GM19468 (cell line): Measurements from ENCODE around the gene TNFAIP2.
"Not testable (repeated sequence)": the region's sequence is repeated elsewhere in the genome, so short reads cannot be mapped to it uniquely, and the experiment has no call there.

ENCODE experiments used
- ATAC-seq: cut with Tn5 transposase; IDR thresholded peaks from one replicate; pipeline ENCODE4 v1.9.1; 2021; ENCODE audit warnings: mild to moderate bottlenecking, moderate library complexity, moderate number of reproducible peaks; ENCODE audit not compliant: unreplicated experiment; ENCODE audit errors: extremely low read depth

The TNFAIP2 gene

DNA sequence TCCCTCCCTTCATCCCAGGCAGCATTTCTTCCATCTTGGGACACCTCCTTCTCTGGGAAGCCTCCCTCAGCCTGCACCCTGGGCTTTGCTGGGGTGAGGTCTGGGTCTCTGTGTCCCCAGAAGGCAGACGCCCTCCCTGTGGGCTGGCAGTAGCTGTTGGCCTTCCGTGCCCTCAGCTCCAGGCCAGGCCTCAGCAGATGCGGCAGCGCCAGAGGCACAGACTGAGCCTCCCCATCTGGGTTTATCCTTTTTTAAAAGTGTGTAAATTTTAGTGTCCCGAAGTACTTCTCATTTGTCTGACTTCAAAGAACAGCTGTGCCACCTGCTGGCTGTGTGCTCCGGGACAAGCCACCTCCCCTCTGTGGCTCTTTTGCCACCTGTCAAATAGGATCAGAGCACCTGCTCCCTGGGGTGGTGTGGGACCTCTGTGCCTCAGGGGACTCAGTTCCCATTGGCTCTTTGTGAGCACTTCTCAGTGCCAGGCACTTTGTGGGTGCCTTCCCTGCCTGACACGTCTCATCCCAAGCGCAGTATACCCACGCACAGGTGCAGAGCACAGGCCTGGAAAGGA is 17.6 kb upstream of the TNFAIP2 start:
- no peak for ATAC-seq

DNA sequence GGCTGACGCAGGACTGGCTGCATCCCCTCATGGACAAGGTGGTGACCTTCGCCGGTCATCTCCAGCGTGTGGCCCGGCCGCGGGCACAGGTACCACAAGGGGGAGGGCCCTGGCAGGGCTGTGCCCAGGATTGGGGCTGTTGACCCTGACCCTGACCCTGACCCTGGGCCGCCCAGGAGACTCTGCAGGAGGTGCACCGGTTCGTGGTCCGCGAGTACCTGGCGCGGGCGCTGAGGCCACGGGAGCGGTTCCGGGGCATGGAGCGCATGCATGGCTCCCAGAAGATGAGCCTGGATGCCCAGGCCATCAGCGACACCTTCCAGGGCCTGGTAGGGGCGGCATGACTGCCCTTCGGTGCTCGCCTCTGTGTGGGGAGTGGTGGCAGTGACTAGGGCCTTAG is 15.8 kb upstream of the TNFAIP2 start:
- ATAC-seq, result no peak

DNA sequence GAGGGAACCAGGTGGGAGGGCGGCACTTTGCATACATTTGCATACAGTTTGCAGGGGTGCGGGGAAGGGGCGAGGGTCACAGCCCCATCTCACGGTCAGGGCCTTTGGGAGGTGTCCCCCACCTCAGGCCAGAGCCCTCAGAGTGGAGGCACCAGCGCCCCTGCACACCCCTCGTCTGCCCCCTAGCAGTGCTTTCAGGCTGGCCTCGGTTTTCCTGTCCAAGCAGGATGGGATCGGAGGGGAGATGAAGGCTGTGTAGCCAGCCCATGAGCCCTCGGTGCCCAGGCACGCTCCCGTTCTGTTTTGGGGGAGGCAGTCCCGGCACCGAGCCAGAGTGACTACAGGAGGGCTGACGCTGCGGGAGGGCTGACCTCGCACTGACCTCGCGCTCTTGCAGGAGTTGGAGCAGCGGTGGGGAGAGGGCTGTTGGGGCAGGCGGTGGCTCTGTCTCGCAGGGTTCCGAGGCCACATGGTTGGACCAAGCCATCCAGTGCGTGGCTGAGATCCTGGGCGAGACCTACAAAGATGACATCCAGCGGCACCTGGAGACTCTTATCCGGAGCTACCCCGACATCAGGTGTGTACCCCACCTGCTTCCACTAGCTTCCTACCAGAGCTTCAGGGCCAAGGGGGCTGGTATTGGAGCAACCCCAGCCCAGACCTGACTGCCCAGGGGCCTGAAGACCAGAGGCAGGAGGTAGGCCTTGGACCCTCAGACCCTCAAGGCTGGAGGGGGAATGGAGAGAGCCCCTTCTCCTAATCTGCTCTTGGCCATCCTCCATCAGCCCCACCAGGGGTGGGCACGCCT is 15.1 kb upstream of the TNFAIP2 start:
- no peak for ATAC-seq

DNA sequence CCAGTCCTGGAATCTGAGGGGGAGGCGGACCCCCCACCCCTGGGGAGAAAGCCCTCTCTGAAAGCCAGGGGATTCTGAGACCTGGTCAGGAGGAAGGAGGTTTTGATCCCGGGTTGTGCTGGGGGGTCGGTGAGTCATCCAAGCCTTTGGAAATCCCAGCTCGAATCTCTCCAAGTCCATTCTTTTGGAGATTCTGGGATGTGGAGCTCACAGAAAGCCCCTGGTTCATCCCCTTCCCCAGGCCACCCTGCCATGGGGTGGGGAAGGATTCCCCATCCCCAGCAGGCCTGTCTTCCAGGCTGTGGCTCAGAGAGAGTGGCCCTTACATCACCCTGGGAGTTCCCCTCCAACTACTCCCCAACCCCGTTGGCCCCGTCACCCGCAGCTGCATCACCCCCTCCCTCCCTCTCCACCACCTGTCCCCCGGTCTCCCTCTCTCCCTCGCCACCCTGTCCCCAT is 14.5 kb upstream of the TNFAIP2 start:
- ATAC-seq, result no peak

DNA sequence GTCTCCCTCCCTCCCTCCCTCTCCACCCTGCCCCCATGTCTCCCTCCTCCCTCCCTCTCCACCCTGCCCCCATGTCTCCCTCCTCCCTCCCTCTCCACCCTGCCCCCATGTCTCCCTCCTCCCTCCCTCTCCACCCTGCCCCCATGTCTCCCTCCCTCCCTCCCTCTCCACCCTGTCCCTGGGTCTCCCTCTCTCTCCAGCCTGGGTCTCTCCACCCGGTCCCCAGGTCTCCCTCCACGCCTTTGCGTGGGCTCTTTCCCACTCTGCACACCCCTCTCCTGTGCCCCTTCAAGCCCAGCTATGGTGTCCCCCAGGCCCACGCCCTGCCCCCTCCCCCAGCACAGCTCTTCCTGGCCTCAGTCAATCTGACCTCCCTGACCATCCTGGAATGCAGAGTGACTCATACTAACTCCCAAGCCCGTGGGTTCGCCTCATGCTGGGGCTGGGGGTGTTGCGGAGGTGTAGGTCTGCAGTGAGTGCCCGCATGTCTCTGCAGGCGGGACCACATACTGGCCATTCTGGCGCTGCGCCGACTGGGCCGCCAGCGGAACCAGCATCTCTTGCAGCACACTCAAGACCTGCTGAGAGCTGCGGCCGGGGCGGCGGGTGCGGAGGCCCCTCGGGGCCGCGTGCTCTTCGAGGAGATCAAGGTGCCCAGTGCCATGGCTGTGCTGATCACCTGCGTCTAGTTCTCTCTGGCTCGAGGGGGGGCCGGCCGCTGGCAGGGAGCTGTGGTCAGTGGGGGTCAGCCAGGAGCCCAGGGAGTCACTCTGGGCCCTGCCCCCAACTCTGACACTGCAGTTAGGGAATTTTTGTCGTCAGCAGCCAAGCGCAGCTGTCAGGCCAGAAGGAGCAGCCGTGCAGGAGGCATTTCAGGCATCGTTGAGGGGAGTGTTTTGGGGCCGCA is 13.5 kb upstream of the TNFAIP2 start:
- no peak for ATAC-seq

- ATAC-seq, result no peak
These were observed 12.5 kb upstream of the TNFAIP2 start for GRCh38 chr14:103110681-103111231.

DNA sequence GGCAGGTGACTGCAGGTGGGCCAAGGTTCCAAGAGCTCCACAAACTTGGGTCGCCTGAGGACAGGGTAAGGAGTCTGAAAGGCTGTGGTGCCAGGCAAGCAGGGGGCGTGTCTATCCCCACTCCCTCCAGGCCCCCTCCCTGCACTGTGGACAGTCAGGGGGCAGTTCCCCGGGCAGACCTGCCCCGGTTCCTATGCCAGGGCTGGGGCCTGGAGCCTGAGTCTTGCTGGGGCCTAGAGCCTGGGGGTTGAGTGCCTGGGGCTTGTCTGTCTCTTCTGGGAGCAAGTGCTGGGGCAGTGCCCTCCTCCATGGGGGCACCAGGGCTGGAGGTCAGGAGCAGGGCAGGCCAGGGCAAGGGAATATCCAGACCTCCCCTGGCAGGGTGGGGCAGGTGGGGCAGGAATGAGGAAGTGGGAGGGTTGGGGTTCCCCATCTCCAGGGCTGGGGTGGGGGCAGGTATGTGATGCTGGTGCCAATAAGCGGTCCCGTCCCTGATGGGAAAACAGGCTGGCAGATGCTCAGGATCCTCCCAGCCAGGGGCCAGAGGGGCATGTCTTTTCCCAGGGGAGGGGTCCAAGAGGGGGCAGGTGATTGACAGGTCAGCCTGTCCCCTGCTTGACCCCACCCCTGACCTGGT is 11.9 kb upstream of the TNFAIP2 start:
- ATAC-seq, result no peak

GRCh38 chr14:103112400-103113243 is 10.6 kb upstream of the TNFAIP2 start:
- no peak for ATAC-seq

DNA sequence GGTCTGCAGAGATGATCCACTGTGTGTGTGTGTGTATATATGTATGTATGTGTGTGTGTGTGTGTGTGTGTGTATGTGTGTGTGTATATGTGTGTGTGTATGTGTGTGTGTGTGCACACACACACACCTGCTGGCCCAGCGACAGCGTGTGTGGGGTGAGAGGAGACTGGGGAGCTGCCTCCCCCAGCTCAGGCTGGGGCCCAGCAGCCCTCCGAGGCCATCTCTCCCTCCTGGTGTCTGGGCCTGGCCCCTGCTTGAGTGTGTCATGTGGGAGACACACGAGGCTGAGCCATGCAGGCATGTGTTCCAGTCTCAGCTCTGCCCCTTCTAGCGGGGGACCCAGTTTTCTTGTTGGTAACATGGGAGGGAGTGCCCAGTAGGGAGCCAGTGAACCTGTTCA is 10.0 kb upstream of the TNFAIP2 start:
- ATAC-seq, result no peak

DNA sequence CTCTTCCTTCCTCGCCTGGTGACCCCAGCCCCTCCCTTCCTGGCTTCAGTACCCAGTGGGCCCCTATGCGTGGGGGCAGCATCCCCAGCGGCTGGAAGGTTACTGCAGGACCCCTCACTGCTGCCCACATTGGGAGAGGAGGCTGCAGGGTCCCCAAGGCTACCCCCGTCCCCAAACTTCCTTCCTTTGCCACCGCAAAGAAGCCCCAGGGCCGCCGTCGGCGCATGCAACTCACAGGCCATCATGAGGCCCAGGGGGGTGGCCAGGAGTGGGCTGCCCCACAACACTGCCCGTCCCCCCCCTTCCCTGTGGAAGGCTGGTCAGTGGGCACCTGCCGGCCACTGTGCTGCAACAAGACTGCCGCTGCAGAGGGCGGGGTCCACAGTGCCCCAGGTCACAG is 9.5 kb upstream of the TNFAIP2 start:
- ATAC-seq, result no peak

DNA sequence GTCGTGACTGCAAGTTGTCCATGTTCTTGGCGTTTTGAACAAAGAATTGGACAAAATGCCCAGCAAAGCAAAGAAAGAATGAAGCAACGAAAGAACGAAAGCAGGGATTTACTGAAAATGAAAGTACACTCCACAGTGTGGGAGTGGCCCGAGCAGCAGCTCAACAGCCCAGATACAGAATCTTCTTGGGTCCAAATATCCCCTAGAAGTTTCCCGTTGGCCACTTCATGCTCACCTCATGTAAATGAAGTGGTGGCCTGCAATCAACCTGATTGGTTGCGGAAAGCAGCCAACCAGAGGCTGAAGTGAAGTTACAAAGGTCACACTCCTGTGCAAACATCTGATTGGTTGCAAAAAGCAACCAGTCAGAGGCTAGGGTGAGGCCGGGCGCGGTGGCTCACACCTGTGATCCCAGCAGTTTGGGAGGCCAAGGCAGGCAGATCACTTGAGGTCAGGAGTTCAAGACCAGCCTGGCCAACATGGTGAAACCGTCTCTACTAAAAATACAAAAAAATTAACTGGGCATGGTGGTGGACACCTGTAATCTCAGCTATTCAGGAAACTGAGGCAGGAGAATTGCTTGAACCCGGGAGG is 8.1 kb upstream of the TNFAIP2 start:
- not testable (repeated sequence) for ATAC-seq

DNA sequence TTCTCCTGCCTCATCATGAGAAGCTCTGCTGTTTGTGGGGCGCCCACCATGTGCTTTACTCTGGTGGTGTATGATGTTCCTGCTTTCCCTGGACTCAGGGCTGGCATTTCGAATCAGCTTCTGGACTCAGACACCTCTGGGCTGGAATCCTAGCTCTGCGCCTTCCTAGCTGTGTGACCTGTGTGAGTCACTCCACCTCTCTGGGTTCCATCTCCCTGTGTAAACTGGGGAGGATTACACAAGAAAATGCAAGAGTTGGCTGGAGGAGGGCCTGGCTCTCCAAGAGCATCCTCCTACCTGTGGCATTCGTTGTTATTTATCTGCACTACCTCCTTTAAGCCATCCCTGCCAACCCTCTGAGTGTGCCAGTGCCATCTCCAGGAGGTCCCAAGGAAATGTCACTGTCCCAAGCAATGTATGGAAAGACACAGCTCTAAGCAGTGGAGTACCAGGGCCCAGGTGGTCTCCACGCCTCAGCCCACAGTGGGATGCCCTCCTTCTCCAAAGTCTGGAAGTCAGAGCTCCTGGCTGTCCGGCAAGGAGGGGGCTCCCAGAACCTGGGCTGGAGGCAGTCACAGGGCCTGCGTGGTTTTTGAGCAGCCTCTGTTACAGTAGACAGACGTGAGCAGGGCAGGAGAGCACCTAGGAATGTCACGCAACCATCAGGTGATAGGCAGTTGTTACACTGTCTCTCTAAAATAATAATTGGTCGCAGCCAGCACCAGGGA is 7.3 kb upstream of the TNFAIP2 start:
- no peak for ATAC-seq

GRCh38 chr14:103116636-103117035 is 6.6 kb upstream of the TNFAIP2 start:
- no peak for ATAC-seq

DNA sequence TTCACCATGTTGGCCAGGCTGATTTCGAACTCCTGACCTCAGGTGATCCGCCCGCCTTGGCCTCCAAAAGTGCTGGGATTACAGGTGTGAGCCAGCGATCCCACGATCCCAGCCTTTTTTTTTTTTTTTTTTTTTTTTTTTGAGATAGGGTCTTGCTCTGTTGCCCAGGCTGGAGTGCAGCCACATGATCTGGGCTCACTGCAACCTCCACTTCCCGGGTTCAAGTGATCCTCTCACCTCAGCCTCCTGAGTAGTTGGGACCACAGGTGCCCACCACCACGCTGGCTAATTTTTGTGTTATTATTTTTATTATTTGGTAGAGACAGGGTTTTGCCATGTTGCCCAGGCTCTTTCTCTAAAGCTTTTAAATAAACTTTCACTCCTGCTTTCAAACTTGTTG is 5.8 kb upstream of the TNFAIP2 start:
- ATAC-seq, result not testable (repeated sequence)

DNA sequence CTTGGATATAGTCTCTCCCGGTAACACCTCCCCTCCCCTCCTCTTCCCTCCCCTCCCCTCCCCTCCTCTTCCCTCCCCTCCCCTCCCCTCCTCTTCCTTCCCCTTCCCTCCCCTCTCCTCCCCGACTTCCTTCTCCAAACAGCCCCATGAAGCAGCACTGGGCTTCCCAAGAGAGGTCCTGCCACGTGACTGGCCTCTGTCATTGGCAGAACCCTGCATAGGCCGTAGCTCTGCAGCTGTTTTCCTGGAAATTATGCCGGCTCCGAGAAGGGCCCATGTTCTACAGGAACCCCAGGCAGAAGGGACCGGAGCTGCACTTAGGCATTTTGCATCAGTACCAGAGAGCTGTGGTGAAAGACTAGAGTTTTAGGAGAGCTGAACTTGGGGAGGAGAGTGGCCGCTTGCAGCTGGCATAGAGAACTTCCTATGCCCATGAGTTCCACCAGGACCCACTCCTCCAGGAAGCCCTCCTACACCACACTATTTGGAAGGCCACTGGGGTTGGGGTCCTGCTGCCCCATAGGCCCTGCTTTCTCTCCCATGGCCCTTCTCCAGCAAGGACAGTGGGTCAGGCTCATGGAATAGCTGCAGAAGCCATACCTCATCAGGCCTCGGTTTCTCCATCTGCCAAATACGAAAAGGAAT is 5.1 kb upstream of the TNFAIP2 start:
- no peak for ATAC-seq

- no peak for ATAC-seq
These were observed 4.4 kb upstream of the TNFAIP2 start for GRCh38 chr14:103118663-103119404.

- ATAC-seq, result not testable (repeated sequence)
These were observed 3.7 kb upstream of the TNFAIP2 start for GRCh38 chr14:103119527-103119926.
